ENCODE results near the gene KDELR3. TPM values are rescaled to one million over a fixed set of nuclear protein-coding genes. Genes with fewer than 3 reads are reported as not detected.

Gene KDELR3
- total and polyA plus RNA-seq, 2 donors: 1.9 to 2.3 TPM

- Histone ChIP-seq H3K27ac (ENCODE audit: low read depth in 1 of 2, low read length in 1 of 2) (no peak overlapping the region), H3K4me1 (ENCODE audit: control insufficient read depth in 2 of 2, insufficient read depth in 2 of 2, low read length in 2 of 2) (no peaks in the 10 kb centered on the region), H3K4me3 (ENCODE audit: low read length in 2 of 2) (no peak overlapping the region), H3K36me3 (ENCODE audit: control insufficient read depth in 2 of 2, insufficient read depth in 2 of 2, low read length in 1 of 2) (peaks cover 0 to 21% of the 10 kb centered on the region in 2 donors), H3K9me3 (ENCODE audit: control insufficient read depth in 2 of 2, insufficient read depth in 1 of 2, low read length in 1 of 2) (no peaks in the 10 kb centered on the region), H3K27me3 (ENCODE audit: control insufficient read depth in 2 of 2, insufficient read depth in 1 of 2, low read length in 1 of 2) (no peaks in the 10 kb centered on the region)
- 97% methylated on average over 12 of the region's 12 CpGs for WGBS
- DNase-seq (ENCODE audit: low read depth in 6 of 9, low spot score in 9 of 9): no peak
Observed at GRCh38 chr22:38424525-38425080, 43.3 kb upstream of the KDELR3 start.

- WGBS: 95% methylated on average over 17 of the region's 17 CpGs
- no peak overlapping the region for H3K27ac ChIP-seq (ENCODE audit: low read depth in 1 of 2, low read length in 1 of 2)
- H3K4me1 ChIP-seq (ENCODE audit: control insufficient read depth in 2 of 2, insufficient read depth in 2 of 2, low read length in 2 of 2): no peaks in the 10 kb centered on the region
- peaks cover 0 to 21% of the 10 kb centered on the region in 2 donors for H3K36me3 ChIP-seq (ENCODE audit: control insufficient read depth in 2 of 2, insufficient read depth in 2 of 2, low read length in 1 of 2)
- no peak overlapping the region for H3K4me3 ChIP-seq (ENCODE audit: low read length in 2 of 2)
- no peaks in the 10 kb centered on the region for H3K9me3 ChIP-seq (ENCODE audit: control insufficient read depth in 2 of 2, insufficient read depth in 1 of 2, low read length in 1 of 2)
- no peaks in the 10 kb centered on the region for H3K27me3 ChIP-seq (ENCODE audit: control insufficient read depth in 2 of 2, insufficient read depth in 1 of 2, low read length in 1 of 2)
- DNase-seq (ENCODE audit: low read depth in 6 of 9, low spot score in 9 of 9): no peak
Observed at GRCh38 chr22:38426628-38427027, 41.3 kb upstream of the KDELR3 start.

- H3K27ac ChIP-seq (ENCODE audit: low read depth in 1 of 2, low read length in 1 of 2): no peak overlapping the region
- DNase-seq (ENCODE audit: low read depth in 6 of 9, low spot score in 9 of 9): no peak
- peaks cover 0 to 21% of the 10 kb centered on the region in 2 donors for H3K36me3 ChIP-seq (ENCODE audit: control insufficient read depth in 2 of 2, insufficient read depth in 2 of 2, low read length in 1 of 2)
- 98% methylated on average over 36 of the region's 36 CpGs for WGBS
- no peaks in the 10 kb centered on the region for H3K9me3 ChIP-seq (ENCODE audit: control insufficient read depth in 2 of 2, insufficient read depth in 1 of 2, low read length in 1 of 2)
- no peak overlapping the region for H3K4me3 ChIP-seq (ENCODE audit: low read length in 2 of 2)
- H3K27me3 ChIP-seq (ENCODE audit: control insufficient read depth in 2 of 2, insufficient read depth in 1 of 2, low read length in 1 of 2): no peaks in the 10 kb centered on the region
- H3K4me1 ChIP-seq (ENCODE audit: control insufficient read depth in 2 of 2, insufficient read depth in 2 of 2, low read length in 2 of 2): no peaks in the 10 kb centered on the region
Observed at GRCh38 chr22:38427465-38427864, 40.4 kb upstream of the KDELR3 start.

- no peaks in the 10 kb centered on the region for H3K27me3 ChIP-seq (ENCODE audit: control insufficient read depth in 2 of 2, insufficient read depth in 1 of 2, low read length in 1 of 2)
- no peaks in the 10 kb centered on the region for H3K9me3 ChIP-seq (ENCODE audit: control insufficient read depth in 2 of 2, insufficient read depth in 1 of 2, low read length in 1 of 2)
- no peak for DNase-seq (ENCODE audit: low read depth in 6 of 9, low spot score in 9 of 9)
- no peak overlapping the region for H3K4me3 ChIP-seq (ENCODE audit: low read length in 2 of 2)
- no peak overlapping the region for H3K27ac ChIP-seq (ENCODE audit: low read depth in 1 of 2, low read length in 1 of 2)
- peaks cover 0 to 21% of the 10 kb centered on the region in 2 donors for H3K36me3 ChIP-seq (ENCODE audit: control insufficient read depth in 2 of 2, insufficient read depth in 2 of 2, low read length in 1 of 2)
- H3K4me1 ChIP-seq (ENCODE audit: control insufficient read depth in 2 of 2, insufficient read depth in 2 of 2, low read length in 2 of 2): no peaks in the 10 kb centered on the region
- WGBS: 96% methylated on average over 31 of the region's 31 CpGs
Observed at GRCh38 chr22:38427940-38428339, 40.0 kb upstream of the KDELR3 start.

GRCh38 chr22:38428714-38429113, 39.2 kb upstream of the KDELR3 start:
- Histone ChIP-seq H3K36me3 (ENCODE audit: control insufficient read depth in 2 of 2, insufficient read depth in 2 of 2, low read length in 1 of 2) (peaks cover 0 to 21% of the 10 kb centered on the region in 2 donors), H3K9me3 (ENCODE audit: control insufficient read depth in 2 of 2, insufficient read depth in 1 of 2, low read length in 1 of 2) (no peaks in the 10 kb centered on the region), H3K4me1 (ENCODE audit: control insufficient read depth in 2 of 2, insufficient read depth in 2 of 2, low read length in 2 of 2) (no peaks in the 10 kb centered on the region), H3K27me3 (ENCODE audit: control insufficient read depth in 2 of 2, insufficient read depth in 1 of 2, low read length in 1 of 2) (no peaks in the 10 kb centered on the region), H3K4me3 (ENCODE audit: low read length in 2 of 2) (no peak overlapping the region), H3K27ac (ENCODE audit: low read depth in 1 of 2, low read length in 1 of 2) (no peak overlapping the region)
- no peak for DNase-seq (ENCODE audit: low read depth in 6 of 9, low spot score in 9 of 9)
- 92% methylated on average over 2 of the region's 2 CpGs for WGBS

GRCh38 chr22:38429499-38430068, 38.3 kb upstream of the KDELR3 start:
- 88% methylated on average over 16 of the region's 16 CpGs for WGBS
- no peak for DNase-seq (ENCODE audit: low read depth in 6 of 9, low spot score in 9 of 9)
- no peaks in the 10 kb centered on the region for H3K4me1 ChIP-seq (ENCODE audit: control insufficient read depth in 2 of 2, insufficient read depth in 2 of 2, low read length in 2 of 2)
- peaks cover 0 to 21% of the 10 kb centered on the region in 2 donors for H3K36me3 ChIP-seq (ENCODE audit: control insufficient read depth in 2 of 2, insufficient read depth in 2 of 2, low read length in 1 of 2)
- no peaks in the 10 kb centered on the region for H3K27me3 ChIP-seq (ENCODE audit: control insufficient read depth in 2 of 2, insufficient read depth in 1 of 2, low read length in 1 of 2)
- H3K9me3 ChIP-seq (ENCODE audit: control insufficient read depth in 2 of 2, insufficient read depth in 1 of 2, low read length in 1 of 2): no peaks in the 10 kb centered on the region
- H3K27ac ChIP-seq (ENCODE audit: low read depth in 1 of 2, low read length in 1 of 2): no peak overlapping the region
- H3K4me3 ChIP-seq (ENCODE audit: low read length in 2 of 2): no peak overlapping the region

- 97% methylated on average over 12 of the region's 12 CpGs for WGBS
- Histone ChIP-seq H3K27me3 (ENCODE audit: control insufficient read depth in 2 of 2, insufficient read depth in 1 of 2, low read length in 1 of 2) (no peaks in the 10 kb centered on the region), H3K36me3 (ENCODE audit: control insufficient read depth in 2 of 2, insufficient read depth in 2 of 2, low read length in 1 of 2) (peaks cover 0 to 15% of the 10 kb centered on the region in 2 donors), H3K4me3 (ENCODE audit: low read length in 2 of 2) (no peak overlapping the region), H3K4me1 (ENCODE audit: control insufficient read depth in 2 of 2, insufficient read depth in 2 of 2, low read length in 2 of 2) (no peaks in the 10 kb centered on the region), H3K9me3 (ENCODE audit: control insufficient read depth in 2 of 2, insufficient read depth in 1 of 2, low read length in 1 of 2) (no peaks in the 10 kb centered on the region), H3K27ac (ENCODE audit: low read depth in 1 of 2, low read length in 1 of 2) (no peak overlapping the region)
- DNase-seq (ENCODE audit: low read depth in 6 of 9, low spot score in 9 of 9): no peak
Observed at GRCh38 chr22:38431266-38432010, 36.5 kb upstream of the KDELR3 start.

- peaks cover 0 to 7% of the 10 kb centered on the region in 2 donors for H3K36me3 ChIP-seq (ENCODE audit: control insufficient read depth in 2 of 2, insufficient read depth in 2 of 2, low read length in 1 of 2)
- DNase-seq (ENCODE audit: low read depth in 6 of 9, low spot score in 9 of 9): no peak
- H3K4me3 ChIP-seq (ENCODE audit: low read length in 2 of 2): no peak overlapping the region
- H3K4me1 ChIP-seq (ENCODE audit: control insufficient read depth in 2 of 2, insufficient read depth in 2 of 2, low read length in 2 of 2): no peaks in the 10 kb centered on the region
- no peaks in the 10 kb centered on the region for H3K27me3 ChIP-seq (ENCODE audit: control insufficient read depth in 2 of 2, insufficient read depth in 1 of 2, low read length in 1 of 2)
- 95% methylated on average over 1 of the region's 1 CpG for WGBS
- no peaks in the 10 kb centered on the region for H3K9me3 ChIP-seq (ENCODE audit: control insufficient read depth in 2 of 2, insufficient read depth in 1 of 2, low read length in 1 of 2)
- H3K27ac ChIP-seq (ENCODE audit: low read depth in 1 of 2, low read length in 1 of 2): no peak overlapping the region
Observed at GRCh38 chr22:38432264-38432663, 35.6 kb upstream of the KDELR3 start.

- DNase-seq (ENCODE audit: low read depth in 6 of 9, low spot score in 9 of 9): no peak
- H3K4me1 ChIP-seq (ENCODE audit: control insufficient read depth in 2 of 2, insufficient read depth in 2 of 2, low read length in 2 of 2): no peaks in the 10 kb centered on the region
Observed at GRCh38 chr22:38433871-38434270, 34.0 kb upstream of the KDELR3 start.

More at GRCh38 chr22:38433871-38434270, 34.0 kb upstream of the KDELR3 start:
- H3K36me3 ChIP-seq (ENCODE audit: control insufficient read depth in 2 of 2, insufficient read depth in 2 of 2, low read length in 1 of 2): no peaks in the 10 kb centered on the region
- 95% methylated on average over 8 of the region's 8 CpGs for WGBS
- no peak overlapping the region for H3K27ac ChIP-seq (ENCODE audit: low read depth in 1 of 2, low read length in 1 of 2)
- no peaks in the 10 kb centered on the region for H3K27me3 ChIP-seq (ENCODE audit: control insufficient read depth in 2 of 2, insufficient read depth in 1 of 2, low read length in 1 of 2)
- no peaks in the 10 kb centered on the region for H3K9me3 ChIP-seq (ENCODE audit: control insufficient read depth in 2 of 2, insufficient read depth in 1 of 2, low read length in 1 of 2)
- no peak overlapping the region for H3K4me3 ChIP-seq (ENCODE audit: low read length in 2 of 2)
